ENCODE data around the gene TNNT2. TPM values are rescaled to one million over a fixed set of nuclear protein-coding genes. Genes with fewer than 3 reads are reported as not detected.

The TNNT2 gene
- total and polyA plus RNA-seq, 2 of the 8 experiments (the other 6 are each of a cell fraction or from before 2014, with no cell fraction given): 3.1 to 21.0 TPM

- no peak for FAIRE-seq
- peaks cover under 1 to 18% (median 11%) of the 10 kb centered on the region in 4 experiments for H3K4me1 ChIP-seq (replicated peaks in 1 of 4; ENCODE audit: control insufficient read depth in 3 of 4, insufficient read depth in 4 of 4, low read length in 3 of 4)
- no peak for TF ChIP-seq CHD1 (IDR thresholded peaks at IDR 0.05; ENCODE audit: low read depth, low read length)
- TF ChIP-seq EGR1 (IDR thresholded peaks at IDR 0.05; ENCODE audit: borderline replicate concordance, low read depth, low read length): no peak
- no peak for TF ChIP-seq SAP30 (IDR thresholded peaks at IDR 0.05; ENCODE audit: insufficient read depth, insufficient replicate concordance, low read length)
- TF ChIP-seq, protein P1, sequence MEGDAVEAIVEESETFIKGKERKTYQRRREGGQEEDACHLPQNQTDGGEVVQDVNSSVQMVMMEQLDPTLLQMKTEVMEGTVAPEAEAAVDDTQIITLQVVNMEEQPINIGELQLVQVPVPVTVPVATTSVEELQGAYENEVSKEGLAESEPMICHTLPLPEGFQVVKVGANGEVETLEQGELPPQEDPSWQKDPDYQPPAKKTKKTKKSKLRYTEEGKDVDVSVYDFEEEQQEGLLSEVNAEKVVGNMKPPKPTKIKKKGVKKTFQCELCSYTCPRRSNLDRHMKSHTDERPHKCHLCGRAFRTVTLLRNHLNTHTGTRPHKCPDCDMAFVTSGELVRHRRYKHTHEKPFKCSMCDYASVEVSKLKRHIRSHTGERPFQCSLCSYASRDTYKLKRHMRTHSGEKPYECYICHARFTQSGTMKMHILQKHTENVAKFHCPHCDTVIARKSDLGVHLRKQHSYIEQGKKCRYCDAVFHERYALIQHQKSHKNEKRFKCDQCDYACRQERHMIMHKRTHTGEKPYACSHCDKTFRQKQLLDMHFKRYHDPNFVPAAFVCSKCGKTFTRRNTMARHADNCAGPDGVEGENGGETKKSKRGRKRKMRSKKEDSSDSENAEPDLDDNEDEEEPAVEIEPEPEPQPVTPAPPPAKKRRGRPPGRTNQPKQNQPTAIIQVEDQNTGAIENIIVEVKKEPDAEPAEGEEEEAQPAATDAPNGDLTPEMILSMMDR (IDR thresholded peaks at IDR 0.05; ENCODE audit: control extremely low read depth in 1 of 3, insufficient read depth in 1 of 3, low read depth in 1 of 3, low read length in 3 of 3): no peak
- TF ChIP-seq, protein P2, sequence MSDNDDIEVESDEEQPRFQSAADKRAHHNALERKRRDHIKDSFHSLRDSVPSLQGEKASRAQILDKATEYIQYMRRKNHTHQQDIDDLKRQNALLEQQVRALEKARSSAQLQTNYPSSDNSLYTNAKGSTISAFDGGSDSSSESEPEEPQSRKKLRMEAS (IDR thresholded peaks at IDR 0.05): no peak
- TF ChIP-seq SUZ12 (IDR thresholded peaks at IDR 0.05; ENCODE audit: low read length): no peak
- TF ChIP-seq SP4 (IDR thresholded peaks at IDR 0.05; ENCODE audit: low read length): no peak
- no peak for TF ChIP-seq RAD21 (IDR thresholded peaks at IDR 0.05 in 1 of 2, conservative IDR thresholded peaks at IDR 0.05 in 1 of 2; ENCODE audit: low read depth in 2 of 2, low read length in 2 of 2)
- TF ChIP-seq ASH2L (IDR thresholded peaks at IDR 0.05; ENCODE audit: low read length): no peak
- no peak for TF ChIP-seq KDM1A (IDR thresholded peaks at IDR 0.05; ENCODE audit: borderline replicate concordance, low read length)
- no peak for TF ChIP-seq NRF1 (IDR thresholded peaks at IDR 0.05; ENCODE audit: low read depth, low read length)
Observed at GRCh38 chr1:201381130-201381529, 3.6 kb upstream of the TNNT2 start.

More at GRCh38 chr1:201381130-201381529, 3.6 kb upstream of the TNNT2 start:
- WGBS, 2 experiments (ENCODE audit: extremely low coverage in 1 of 2, insufficient coverage in 1 of 2, insufficient read length in 1 of 2, insufficient replicate concordance in 2 of 2, low coverage in 1 of 2, low lambda C conversion rate in 2 of 2, missing lambda C conversion rate in 1 of 2): 91% methylated on average over 4 of the region's 7 CpGs; no CpG with 5 or more reads in 1 of the 2 experiments
- Histone ChIP-seq H3K23me2 (ENCODE audit: low read depth, low read length) (no peaks in the 10 kb centered on the region; the same call in 1 of the 2 replicates), H2BK5ac (ENCODE audit: low read depth, low read length) (no peak overlapping the region), H2AFZ (ENCODE audit: low read length) (no peak overlapping the region), H4K20me1 (replicated peaks in 1 of 2; ENCODE audit: control insufficient read depth in 1 of 2, insufficient read depth in 2 of 2, low read length in 2 of 2) (no peaks in the 10 kb centered on the region), H3K36me3 (ENCODE audit: control insufficient read depth in 2 of 4, insufficient read depth in 4 of 4, low read length in 3 of 4) (no peaks in the 10 kb centered on the region; a peak in 2 of 8 replicates), H3K18ac (ENCODE audit: extremely low read depth, low read length) (no peak overlapping the region), H2BK20ac (ENCODE audit: low read length) (no peak overlapping the region), H4K91ac (replicated peaks; ENCODE audit: insufficient read length, low read length) (no peak overlapping the region), H3K4ac (replicated peaks; ENCODE audit: insufficient read length, low read depth, low read length) (no peak overlapping the region), H3K23ac (ENCODE audit: insufficient read length) (no peak overlapping the region), H2BK15ac (ENCODE audit: low read length) (no peak overlapping the region), H3K4me3 (ENCODE audit: extremely low read depth in 1 of 4, insufficient read depth in 2 of 4, low read depth in 3 of 4, low read length in 4 of 4) (no peak overlapping the region), H3K9ac (replicated peaks in 1 of 4; ENCODE audit: extremely low read depth in 1 of 4, low read depth in 3 of 4, low read length in 3 of 4) (no peak overlapping the region), H4K8ac (ENCODE audit: extremely low read depth, insufficient read depth, low read length) (no peak overlapping the region), H3K4me2 (ENCODE audit: insufficient read depth in 1 of 2, low read depth in 2 of 2, low read length in 2 of 2) (no peak overlapping the region), H4K5ac (ENCODE audit: insufficient read length, low read depth, low read length) (no peak overlapping the region), H2BK12ac (ENCODE audit: low read depth, low read length) (no peak overlapping the region), H3K9me3 (ENCODE audit: insufficient read depth in 2 of 2, low read depth in 1 of 2, low read length in 1 of 2) (no peaks in the 10 kb centered on the region), H3K27me3 (replicated peaks in 1 of 4; ENCODE audit: control insufficient read depth in 3 of 4, extremely low read depth in 1 of 4, insufficient read depth in 3 of 4, low read length in 3 of 4) (no peaks in the 10 kb centered on the region), H3K79me1 (ENCODE audit: low read depth, low read length) (no peaks in the 10 kb centered on the region), H2BK120ac (replicated peaks; ENCODE audit: low read depth, low read length) (no peak overlapping the region), H3K27ac (ENCODE audit: low read depth, low read length) (no peak overlapping the region), H2AK5ac (ENCODE audit: low read depth, low read length) (no peak overlapping the region), H3K14ac (ENCODE audit: insufficient read length) (no peak overlapping the region), H3K79me2 (ENCODE audit: control insufficient read depth in 1 of 2, insufficient read depth in 2 of 2, low read length in 2 of 2) (no peaks in the 10 kb centered on the region), H3K56ac (replicated peaks; ENCODE audit: insufficient read length, low read depth, low read length) (no peak overlapping the region)
- no peak for DNase-seq (ENCODE audit: low read depth in 1 of 2, low spot score in 2 of 2)
- POLR2A ChIA-PET (ENCODE audit: partially characterized antibody): interaction anchor here (1.1 to 1.9 kb wide), 5 partner anchors 9 to 26 kb away, joined by 3 to 8 read pairs (median 3); no protein-coding TSS in a partner anchor
- CTCF ChIA-PET (ENCODE audit: partially characterized antibody): interaction anchor here (0.6 to 17.6 kb wide), 9 partner anchors 10 to 178 kb away, joined by 3 to 371 read pairs (median 3); partner anchors contain the start of gene LAD1

Data from H1 (cell line).